PFSK-1 (cell line): ENCODE measurements around the gene TBCD.

Experiments used
- FOXP2 ChIP-seq: optimal IDR thresholded peaks from 2 replicates; pipeline ENCODE3; 2011; ENCODE audit warnings: borderline replicate concordance, control low read depth, inconsistent platforms; ENCODE audit not compliant: insufficient read depth; ENCODE audit errors: extremely low read length, extremely low read depth
- POLR2AphosphoS5 ChIP-seq: IDR thresholded peaks from 2 replicates; pipeline ENCODE4 v1.6.1; 2012; ENCODE audit warnings: low read depth, mild to moderate bottlenecking, control low read depth, low read length, moderate library complexity
- SIN3A ChIP-seq: IDR thresholded peaks from 2 replicates; pipeline ENCODE4 v1.6.1; 2012; ENCODE audit warnings: mild to moderate bottlenecking, low read length, moderate library complexity, borderline replicate concordance; ENCODE audit not compliant: insufficient read depth
- TAF1 ChIP-seq: IDR thresholded peaks from 2 replicates; pipeline ENCODE4 v1.6.1; 2012; ENCODE audit warnings: low read length, control low read depth, borderline replicate concordance; ENCODE audit not compliant: insufficient read depth
- TF ChIP-seq, protein P1 (sequence below), 2 experiments: IDR thresholded peaks; 2 replicates each; pipeline versions ENCODE4 v1.6.1 to v1.8.0; 2011 to 2012; ENCODE audit warnings: low read depth in 2 of 2, low read length in 2 of 2, control low read depth in 1 of 2, inconsistent platforms in 1 of 2, mild to moderate bottlenecking in 1 of 2, moderate library complexity in 1 of 2; ENCODE audit not compliant: insufficient read depth in 1 of 2

DNA sequence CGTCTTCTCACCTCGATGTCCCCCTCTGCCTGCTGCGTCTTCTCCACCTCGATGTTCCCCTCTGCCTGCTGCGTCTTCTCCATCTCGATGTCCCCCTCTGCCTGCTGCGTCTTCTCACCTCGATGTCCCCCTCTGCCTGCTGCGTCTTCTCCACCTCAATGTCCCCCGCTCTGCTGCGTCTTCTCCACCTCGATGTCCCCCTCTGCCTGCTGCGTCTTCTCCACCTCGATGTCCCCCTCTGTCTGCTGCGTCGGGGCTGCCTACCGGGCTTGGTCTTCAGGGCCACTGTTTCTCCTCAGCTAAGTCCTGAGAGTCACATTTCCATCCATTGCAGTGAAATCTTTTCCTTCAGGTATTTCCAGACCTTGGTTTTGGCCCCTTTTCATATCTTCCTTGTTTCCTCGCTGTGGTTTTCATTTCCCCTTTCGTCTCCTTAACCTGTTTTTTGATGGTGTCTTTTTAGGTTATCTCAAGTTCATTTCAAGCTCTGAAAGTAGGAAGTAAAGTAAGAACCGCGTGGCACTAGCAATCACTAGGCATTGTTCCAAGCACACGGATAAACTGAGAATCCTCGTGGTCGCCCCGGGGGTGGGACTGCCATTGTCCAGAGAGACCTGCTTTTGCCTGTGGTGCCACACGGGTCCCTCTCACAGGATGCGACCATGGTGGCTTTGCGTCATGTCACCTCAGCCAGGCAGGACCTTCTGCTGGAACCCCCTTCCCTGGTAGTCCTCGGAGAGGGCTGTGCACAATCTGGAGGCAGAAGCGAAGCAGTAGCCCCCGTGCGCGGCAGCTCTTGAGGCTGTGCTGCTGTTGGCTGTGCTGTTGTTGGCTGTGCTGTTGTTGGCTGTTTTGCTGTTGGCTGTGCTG lies 97.4 kb downstream of the TBCD start:
- no peak for TF ChIP-seq SIN3A
- TF ChIP-seq, protein P1, sequence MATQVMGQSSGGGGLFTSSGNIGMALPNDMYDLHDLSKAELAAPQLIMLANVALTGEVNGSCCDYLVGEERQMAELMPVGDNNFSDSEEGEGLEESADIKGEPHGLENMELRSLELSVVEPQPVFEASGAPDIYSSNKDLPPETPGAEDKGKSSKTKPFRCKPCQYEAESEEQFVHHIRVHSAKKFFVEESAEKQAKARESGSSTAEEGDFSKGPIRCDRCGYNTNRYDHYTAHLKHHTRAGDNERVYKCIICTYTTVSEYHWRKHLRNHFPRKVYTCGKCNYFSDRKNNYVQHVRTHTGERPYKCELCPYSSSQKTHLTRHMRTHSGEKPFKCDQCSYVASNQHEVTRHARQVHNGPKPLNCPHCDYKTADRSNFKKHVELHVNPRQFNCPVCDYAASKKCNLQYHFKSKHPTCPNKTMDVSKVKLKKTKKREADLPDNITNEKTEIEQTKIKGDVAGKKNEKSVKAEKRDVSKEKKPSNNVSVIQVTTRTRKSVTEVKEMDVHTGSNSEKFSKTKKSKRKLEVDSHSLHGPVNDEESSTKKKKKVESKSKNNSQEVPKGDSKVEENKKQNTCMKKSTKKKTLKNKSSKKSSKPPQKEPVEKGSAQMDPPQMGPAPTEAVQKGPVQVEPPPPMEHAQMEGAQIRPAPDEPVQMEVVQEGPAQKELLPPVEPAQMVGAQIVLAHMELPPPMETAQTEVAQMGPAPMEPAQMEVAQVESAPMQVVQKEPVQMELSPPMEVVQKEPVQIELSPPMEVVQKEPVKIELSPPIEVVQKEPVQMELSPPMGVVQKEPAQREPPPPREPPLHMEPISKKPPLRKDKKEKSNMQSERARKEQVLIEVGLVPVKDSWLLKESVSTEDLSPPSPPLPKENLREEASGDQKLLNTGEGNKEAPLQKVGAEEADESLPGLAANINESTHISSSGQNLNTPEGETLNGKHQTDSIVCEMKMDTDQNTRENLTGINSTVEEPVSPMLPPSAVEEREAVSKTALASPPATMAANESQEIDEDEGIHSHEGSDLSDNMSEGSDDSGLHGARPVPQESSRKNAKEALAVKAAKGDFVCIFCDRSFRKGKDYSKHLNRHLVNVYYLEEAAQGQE (IDR thresholded peaks at IDR 0.05; ENCODE audit: insufficient read depth in 1 of 2, low read depth in 2 of 2, low read length in 2 of 2), result no peak
- no peak for TF ChIP-seq POLR2AphosphoS5
- no peak for TF ChIP-seq TAF1
- no peak for TF ChIP-seq FOXP2
